ENCODE data around the gene ADAM12.
A peak's percentile ranks its signal among the peaks of the same experiment; 100 is the strongest.

Gene ADAM12

GRCh38 chr10:126140746-126141273, 247.5 kb downstream of the ADAM12 start:
- TF ChIP-seq CTCF (IDR thresholded peaks at IDR 0.05; ENCODE audit: low read depth, low read length), result no peak
- Histone ChIP-seq H3K4me1 (peaks cover 2% of the 10 kb centered on the region; the same call in 1 of the 2 replicates), H3K27me3 (no peaks in the 10 kb centered on the region), H3K36me3 (no peaks in the 10 kb centered on the region), H3K9me3 (no peaks in the 10 kb centered on the region), H3K4me3 (ENCODE audit: low read depth, low read length) (no peak overlapping the region)
- DNase-seq, result no peak

- H3K4me1 ChIP-seq, result peaks cover 2% of the 10 kb centered on the region; the same call in 1 of the 2 replicates
- H3K36me3 ChIP-seq, result no peaks in the 10 kb centered on the region
- no peak overlapping the region for H3K4me3 ChIP-seq (ENCODE audit: low read depth, low read length)
- H3K9me3 ChIP-seq, result no peaks in the 10 kb centered on the region
- no peak for DNase-seq
- H3K27me3 ChIP-seq, result no peaks in the 10 kb centered on the region
- no peak for TF ChIP-seq CTCF (IDR thresholded peaks at IDR 0.05; ENCODE audit: low read depth, low read length)
These were observed 250.6 kb downstream of the ADAM12 start for GRCh38 chr10:126137562-126138221.

GRCh38 chr10:126135941-126136595, 252.2 kb downstream of the ADAM12 start:
- no peak overlapping the region for H3K4me3 ChIP-seq (ENCODE audit: low read depth, low read length)
- DNase-seq, result no peak
- no peaks in the 10 kb centered on the region for H3K36me3 ChIP-seq
- H3K4me1 ChIP-seq, result peaks cover 5% of the 10 kb centered on the region; the same call in 1 of the 2 replicates
- TF ChIP-seq CTCF (IDR thresholded peaks at IDR 0.05; ENCODE audit: low read depth, low read length), result no peak
- H3K9me3 ChIP-seq, result no peaks in the 10 kb centered on the region
- H3K27me3 ChIP-seq, result no peaks in the 10 kb centered on the region

- H3K4me1 ChIP-seq, result peaks cover 5% of the 10 kb centered on the region; the same call in 1 of the 2 replicates
- DNase-seq, result peak; percentile 34
- TF ChIP-seq CTCF (IDR thresholded peaks at IDR 0.05; ENCODE audit: low read depth, low read length), result peak; percentile 45
- no peaks in the 10 kb centered on the region for H3K36me3 ChIP-seq
- no peaks in the 10 kb centered on the region for H3K27me3 ChIP-seq
- no peaks in the 10 kb centered on the region for H3K9me3 ChIP-seq
- H3K4me3 ChIP-seq (ENCODE audit: low read depth, low read length), result no peak overlapping the region
These were observed 253.1 kb downstream of the ADAM12 start for GRCh38 chr10:126135177-126135576.

GRCh38 chr10:126133906-126134656, 254.2 kb downstream of the ADAM12 start:
- Histone ChIP-seq H3K9me3 (no peaks in the 10 kb centered on the region), H3K27me3 (no peaks in the 10 kb centered on the region), H3K4me3 (ENCODE audit: low read depth, low read length) (no peak overlapping the region), H3K36me3 (no peaks in the 10 kb centered on the region), H3K4me1 (peaks cover 5% of the 10 kb centered on the region; the same call in 1 of the 2 replicates)
- DNase-seq, result no peak
- TF ChIP-seq CTCF (IDR thresholded peaks at IDR 0.05; ENCODE audit: low read depth, low read length), result no peak

Measured in BE2C (cell line).